AG09319 (cell line): ENCODE measurements around the gene DUSP28.
"Not testable (repeated sequence)": the region's sequence is repeated elsewhere in the genome, so short reads cannot be mapped to it uniquely, and the experiment has no call there.

Experiments
- DNase-seq: peaks from one replicate; pipeline ENCODE4 v3.0.0-alpha.2; 2010; ENCODE audit warnings: low read depth; ENCODE audit errors: extremely low read depth
- TF ChIP-seq, protein P1 (sequence below): IDR thresholded peaks from 2 replicates; pipeline ENCODE4 v1.5.1; 2011; ENCODE audit warnings: low read depth, mild to moderate bottlenecking, inconsistent platforms, low read length, moderate library complexity

DUSP28 gene

DNA sequence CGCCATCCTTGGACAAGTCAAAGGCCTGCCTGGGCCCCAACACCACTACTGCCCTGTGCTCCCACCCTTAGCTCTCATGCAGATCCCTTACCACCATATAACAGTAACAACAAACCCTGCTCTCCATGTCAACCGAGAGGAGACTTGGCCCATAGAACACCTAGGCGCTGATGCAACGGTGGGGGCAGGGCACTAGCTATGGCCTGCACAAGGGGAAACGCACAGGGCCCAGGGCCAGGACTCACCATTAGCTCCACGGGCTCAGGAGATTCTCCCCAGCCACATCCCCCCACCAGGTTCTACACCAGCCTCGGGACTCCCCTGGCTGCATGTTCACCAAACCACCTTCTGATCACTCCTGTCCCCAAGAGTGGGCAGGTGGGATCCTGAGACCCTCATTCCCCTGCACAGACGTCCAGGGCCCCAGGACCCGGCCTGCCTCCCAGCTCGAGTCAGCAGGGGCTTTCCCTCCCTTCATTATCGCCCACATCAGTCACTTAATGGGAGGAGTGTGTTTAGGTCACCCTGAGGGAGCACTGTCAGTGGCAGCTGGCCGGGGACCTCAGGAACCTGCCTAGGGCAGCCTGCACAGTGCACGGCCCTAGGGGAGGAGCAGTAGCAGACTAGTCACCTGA lies 31.6 kb upstream of the DUSP28 start:
- DNase-seq = no peak
- TF ChIP-seq, protein P1, sequence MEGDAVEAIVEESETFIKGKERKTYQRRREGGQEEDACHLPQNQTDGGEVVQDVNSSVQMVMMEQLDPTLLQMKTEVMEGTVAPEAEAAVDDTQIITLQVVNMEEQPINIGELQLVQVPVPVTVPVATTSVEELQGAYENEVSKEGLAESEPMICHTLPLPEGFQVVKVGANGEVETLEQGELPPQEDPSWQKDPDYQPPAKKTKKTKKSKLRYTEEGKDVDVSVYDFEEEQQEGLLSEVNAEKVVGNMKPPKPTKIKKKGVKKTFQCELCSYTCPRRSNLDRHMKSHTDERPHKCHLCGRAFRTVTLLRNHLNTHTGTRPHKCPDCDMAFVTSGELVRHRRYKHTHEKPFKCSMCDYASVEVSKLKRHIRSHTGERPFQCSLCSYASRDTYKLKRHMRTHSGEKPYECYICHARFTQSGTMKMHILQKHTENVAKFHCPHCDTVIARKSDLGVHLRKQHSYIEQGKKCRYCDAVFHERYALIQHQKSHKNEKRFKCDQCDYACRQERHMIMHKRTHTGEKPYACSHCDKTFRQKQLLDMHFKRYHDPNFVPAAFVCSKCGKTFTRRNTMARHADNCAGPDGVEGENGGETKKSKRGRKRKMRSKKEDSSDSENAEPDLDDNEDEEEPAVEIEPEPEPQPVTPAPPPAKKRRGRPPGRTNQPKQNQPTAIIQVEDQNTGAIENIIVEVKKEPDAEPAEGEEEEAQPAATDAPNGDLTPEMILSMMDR = no peak

DNA sequence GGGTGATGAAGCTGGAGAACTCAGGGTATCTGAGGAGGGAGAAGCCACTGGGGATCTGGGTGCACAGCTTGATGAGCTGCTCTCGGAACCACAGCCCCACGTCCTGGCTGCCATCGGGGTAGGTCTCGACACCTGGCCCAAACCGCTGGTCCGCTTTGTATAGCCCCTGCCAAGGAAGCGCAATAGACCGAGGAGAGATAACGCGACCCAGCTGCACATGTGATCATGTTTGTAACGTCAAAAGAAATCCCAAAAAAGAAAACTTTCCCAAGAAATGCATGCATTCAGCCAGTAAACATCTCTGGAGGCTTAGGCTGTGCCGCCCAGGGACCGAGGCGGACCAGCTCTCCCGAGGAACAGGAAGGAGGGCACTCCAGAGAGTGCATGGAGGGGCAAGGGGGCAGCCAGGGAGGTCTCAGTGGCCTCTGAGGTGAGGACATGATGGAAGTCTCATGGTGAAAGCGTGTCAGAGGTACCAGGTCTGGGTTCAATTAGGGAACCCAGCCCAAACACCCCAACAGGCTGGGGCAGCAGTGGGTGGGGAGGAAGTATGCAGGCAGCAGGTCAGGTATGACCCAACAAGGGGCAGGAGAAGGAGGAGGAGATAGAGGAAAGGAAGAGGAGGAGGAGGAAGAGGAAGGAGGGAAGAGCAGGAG lies 30.7 kb upstream of the DUSP28 start:
- TF ChIP-seq, protein P1 = no peak

DNA sequence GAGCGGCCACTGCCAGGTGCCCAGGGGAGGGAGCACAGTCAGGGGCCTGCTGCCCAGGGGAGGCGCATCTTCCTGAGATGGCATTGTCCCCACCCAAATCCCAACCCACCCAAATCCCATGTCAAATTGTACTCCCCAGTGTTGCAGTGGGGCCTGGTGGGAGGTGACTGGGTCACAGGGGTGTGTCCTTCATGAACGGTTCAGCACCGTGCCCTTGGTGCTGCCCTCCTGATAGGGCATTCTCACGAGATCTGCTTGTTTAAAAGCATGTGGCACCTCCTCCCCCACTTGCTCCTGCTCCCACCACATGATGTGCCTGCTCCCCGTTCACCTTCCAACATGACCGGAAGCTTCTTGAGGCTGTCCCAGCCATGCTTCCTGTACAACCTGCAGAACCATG lies 30.0 kb upstream of the DUSP28 start:
- TF ChIP-seq, protein P1 = no peak

More for the DNA sequence above, 30.7 kb upstream of the DUSP28 start:
- no peak for DNase-seq

DNA sequence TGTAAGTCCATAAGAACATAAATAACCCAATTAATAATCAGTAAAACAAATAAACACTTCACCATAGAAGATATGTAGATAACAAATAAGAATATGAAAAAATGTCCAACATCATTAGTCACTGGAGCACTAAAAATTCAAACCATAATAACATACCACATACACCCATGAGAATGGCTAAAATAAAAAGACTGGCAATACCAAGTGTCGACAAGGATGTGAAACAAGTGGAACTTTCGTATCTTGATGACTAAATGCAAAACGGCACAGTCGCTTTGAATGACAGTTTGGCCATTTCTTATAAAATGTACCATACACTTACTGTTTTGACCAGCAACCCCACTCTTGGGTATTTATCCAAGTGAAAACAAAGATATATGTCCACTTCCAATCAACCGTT lies 29.1 kb upstream of the DUSP28 start:
- TF ChIP-seq, protein P1 = no peak
- DNase-seq = no peak

More for the DNA sequence above, 30.0 kb upstream of the DUSP28 start:
- no peak for DNase-seq

DNA sequence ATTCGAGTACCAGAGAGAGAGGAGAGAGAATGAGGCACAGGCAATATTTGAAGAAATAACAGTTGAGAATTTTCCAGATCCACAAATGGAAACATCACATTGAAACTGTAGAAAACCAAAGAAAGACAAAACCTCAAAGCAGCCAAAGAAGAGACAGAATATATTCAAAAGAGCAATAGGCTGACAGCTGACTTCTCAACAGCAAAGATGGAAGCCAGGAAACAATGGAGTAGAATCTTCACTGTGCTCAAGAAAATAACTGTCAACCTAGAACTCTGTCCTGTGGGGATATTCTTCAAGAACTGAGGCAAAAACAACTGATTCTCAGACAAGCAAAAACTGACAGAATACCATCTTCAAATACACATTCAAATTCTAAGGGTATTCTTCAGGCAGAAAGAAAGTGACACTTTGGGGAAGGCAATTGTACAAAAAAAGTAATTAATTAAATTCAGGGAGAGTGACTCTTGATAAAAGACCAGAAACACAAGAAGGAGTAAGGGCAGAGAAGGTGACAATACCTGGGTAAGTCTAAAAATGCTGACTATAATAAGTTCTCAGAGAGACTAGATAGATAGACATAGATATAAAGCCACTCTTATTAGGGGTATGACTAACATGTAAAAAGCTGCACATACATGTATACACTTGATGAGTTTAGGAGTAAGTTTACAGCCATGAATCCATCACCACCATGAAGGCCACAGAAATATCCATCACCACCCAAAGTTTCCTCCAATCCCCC lies 28.0 kb upstream of the DUSP28 start:
- DNase-seq = no peak
- TF ChIP-seq, protein P1 = no peak

DNA sequence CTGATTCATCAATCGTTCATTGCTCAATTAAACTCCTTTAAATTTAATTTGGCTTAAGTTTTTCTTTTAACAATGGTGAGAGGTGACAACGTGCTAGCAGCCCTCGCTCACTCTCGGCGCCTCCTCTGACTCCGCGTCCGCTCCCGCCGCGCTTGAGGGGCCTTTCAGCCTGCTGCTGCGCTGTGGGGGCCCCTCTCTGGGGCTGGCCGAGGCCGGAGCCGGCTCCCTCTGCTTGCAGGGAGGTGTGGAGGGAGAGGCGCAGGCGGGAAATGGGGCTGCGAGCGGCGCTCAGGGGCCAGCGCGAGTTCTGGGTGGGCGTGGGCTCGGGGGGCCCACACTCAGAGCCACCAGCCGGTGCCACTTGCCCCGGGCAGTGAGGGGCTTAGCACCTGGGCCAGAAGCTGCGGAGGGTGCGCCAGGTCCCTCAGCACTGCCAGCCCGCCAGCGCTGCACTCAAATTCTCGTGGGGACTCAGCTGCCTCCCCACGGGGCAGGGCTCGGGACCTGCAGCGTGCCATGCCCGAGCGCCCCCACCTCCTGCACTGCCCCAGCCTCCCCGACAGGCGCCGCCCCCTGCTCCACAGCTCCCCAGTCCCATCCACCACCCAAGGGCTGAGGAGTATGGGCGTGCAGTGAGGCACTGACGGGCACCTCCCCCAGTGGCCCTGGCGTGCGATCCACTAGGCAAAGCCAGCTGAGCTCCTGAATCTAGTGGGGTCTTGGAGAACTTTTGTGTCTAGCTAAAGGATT lies 22.0 kb upstream of the DUSP28 start:
- DNase-seq = no peak
- TF ChIP-seq, protein P1 = no peak

DNA sequence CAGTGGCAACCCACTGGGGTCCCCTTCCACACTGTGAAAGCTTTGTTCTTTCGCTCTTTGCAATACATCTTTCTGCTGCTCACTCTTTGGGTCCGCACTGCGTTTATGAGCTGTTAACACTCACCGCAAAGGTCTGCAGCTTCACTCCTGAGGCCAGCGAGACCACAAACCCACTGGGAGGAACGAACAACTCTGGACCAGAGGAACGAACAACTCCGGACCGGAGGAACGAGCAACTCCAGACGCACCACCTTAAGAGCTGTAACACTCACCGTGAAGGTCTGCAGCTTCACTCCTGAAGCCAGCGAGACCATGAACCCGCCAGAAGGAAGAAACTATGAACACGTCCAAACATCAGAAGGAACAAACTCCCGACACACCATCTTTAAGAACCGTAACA lies 21.1 kb upstream of the DUSP28 start:
- not testable (repeated sequence) for DNase-seq
